Uterus (tissue), 2 donors: ENCODE results near the gene PIEZO2.

Experiments
- POLR2A ChIP-seq, 2 donors: fragments of 450-650 bp; IDR thresholded peaks; one replicate each; pipeline ENCODE4 v1.6.1; 2016; ENCODE audit warnings: antibody characterized with exemption in 2 of 2, mild to moderate bottlenecking in 1 of 2, moderate library complexity in 1 of 2
- TF ChIP-seq, protein P1 (sequence below), 4 experiments: fragments of 200-600 bp in 2 of 4; fragments of 450-650 bp in 2 of 4; sonication (generic) in 2 of 4; IDR thresholded peaks; one replicate each; pipeline ENCODE4 v1.5.1; 2016 to 2019; ENCODE audit warnings: antibody characterized with exemption in 4 of 4, mild to moderate bottlenecking in 2 of 4, moderate library complexity in 1 of 4

GRCh38 chr18:11008505-11008904 is 140.9 kb downstream of the PIEZO2 start:
- no peak for TF ChIP-seq POLR2A (IDR thresholded peaks at IDR 0.05)
- TF ChIP-seq, protein P1, sequence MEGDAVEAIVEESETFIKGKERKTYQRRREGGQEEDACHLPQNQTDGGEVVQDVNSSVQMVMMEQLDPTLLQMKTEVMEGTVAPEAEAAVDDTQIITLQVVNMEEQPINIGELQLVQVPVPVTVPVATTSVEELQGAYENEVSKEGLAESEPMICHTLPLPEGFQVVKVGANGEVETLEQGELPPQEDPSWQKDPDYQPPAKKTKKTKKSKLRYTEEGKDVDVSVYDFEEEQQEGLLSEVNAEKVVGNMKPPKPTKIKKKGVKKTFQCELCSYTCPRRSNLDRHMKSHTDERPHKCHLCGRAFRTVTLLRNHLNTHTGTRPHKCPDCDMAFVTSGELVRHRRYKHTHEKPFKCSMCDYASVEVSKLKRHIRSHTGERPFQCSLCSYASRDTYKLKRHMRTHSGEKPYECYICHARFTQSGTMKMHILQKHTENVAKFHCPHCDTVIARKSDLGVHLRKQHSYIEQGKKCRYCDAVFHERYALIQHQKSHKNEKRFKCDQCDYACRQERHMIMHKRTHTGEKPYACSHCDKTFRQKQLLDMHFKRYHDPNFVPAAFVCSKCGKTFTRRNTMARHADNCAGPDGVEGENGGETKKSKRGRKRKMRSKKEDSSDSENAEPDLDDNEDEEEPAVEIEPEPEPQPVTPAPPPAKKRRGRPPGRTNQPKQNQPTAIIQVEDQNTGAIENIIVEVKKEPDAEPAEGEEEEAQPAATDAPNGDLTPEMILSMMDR (IDR thresholded peaks at IDR 0.05): no peak
